IMR-90 (cell line): ENCODE data around the gene LRRC4C. TPM values are rescaled to one million over a fixed set of nuclear protein-coding genes. Genes with fewer than 3 reads are reported as not detected.

Source experiments
- ATAC-seq: fragments of 200-7000 bp; cut with Tn5 transposase; 2 replicates; pipeline ENCODE4 v1.9.1; 2020; ENCODE audit warnings: low read depth, mild to moderate bottlenecking, moderate library complexity
- BruUV-seq: library from RNA; stranded (reverse); fragments of 400-500 nt; replicated peaks from 2 replicates; lab custom pipeline; 2021; lab: Mats Ljungman, UMichigan
- CTCF ChIA-PET: fragments of 300-600 bp; formaldehyde crosslinking; extraction: SDS; loops from one replicate; lab custom pipeline; 2021; ENCODE audit warnings: antibody characterized with exemption; lab: Yijun Ruan, JAX
- POLR2A ChIA-PET: fragments of 300-600 bp; sonication (Branson Sonifier 250); formaldehyde crosslinking; loops from one replicate; lab custom pipeline; 2022; ENCODE audit warnings: antibody characterized with exemption; ENCODE audit not compliant: unreplicated experiment; lab: Charles Lee
- DNase-seq: peaks from one replicate; pipeline ENCODE4 v3.0.0; 2013
- H2AFZ ChIP-seq: replicated peaks from 2 replicates; pipeline ENCODE3; 2013; ENCODE audit warnings: low read length, mild to moderate bottlenecking; ENCODE audit not compliant: poor library complexity
- H2AK5ac ChIP-seq: 2 replicates; pipeline ENCODE4 v1.6.1; 2013; ENCODE audit warnings: low read depth, low read length, inconsistent platforms
- H2AK9ac ChIP-seq: replicated peaks from 2 replicates; pipeline ENCODE3; 2013; ENCODE audit warnings: mild to moderate bottlenecking, low read depth, low read length, moderate library complexity; ENCODE audit not compliant: poor library complexity
- H2BK120ac ChIP-seq: 2 replicates; pipeline ENCODE4 v1.6.1; 2013; ENCODE audit warnings: low read depth, low read length, inconsistent platforms
- H2BK15ac ChIP-seq: 3 replicates; pipeline ENCODE4 v1.6.1; 2013; ENCODE audit warnings: low read depth, low read length, inconsistent platforms
- H2BK20ac ChIP-seq: 2 replicates; pipeline ENCODE4 v1.6.1; 2013; ENCODE audit warnings: low read depth, mild to moderate bottlenecking, inconsistent platforms, low read length, moderate library complexity
- H2BK5ac ChIP-seq: 2 replicates; pipeline ENCODE4 v1.6.1; 2013; ENCODE audit warnings: mild to moderate bottlenecking, low read depth, low read length, inconsistent platforms; ENCODE audit not compliant: poor library complexity, severe bottlenecking
- H3K14ac ChIP-seq: replicated peaks from 2 replicates; pipeline ENCODE4 v1.6.1; 2013; ENCODE audit warnings: low read depth, low read length, inconsistent platforms
- H3K18ac ChIP-seq: 2 replicates; pipeline ENCODE4 v1.6.1; 2013; ENCODE audit warnings: low read depth, low read length, control low read depth
- H3K23ac ChIP-seq: 2 replicates; pipeline ENCODE4 v1.6.1; 2013; ENCODE audit warnings: low read depth, low read length, inconsistent platforms
- H3K27ac ChIP-seq: 2 replicates; pipeline ENCODE4 v1.5.1; 2013; ENCODE audit warnings: mild to moderate bottlenecking, control low read depth, low read length; ENCODE audit not compliant: insufficient read depth
- H3K27me3 ChIP-seq: 2 replicates; pipeline ENCODE4 v1.6.1; 2013; ENCODE audit warnings: low read length; ENCODE audit not compliant: control insufficient read depth, insufficient read depth
- H3K36me3 ChIP-seq: 2 replicates; pipeline ENCODE4 v1.6.1; 2013; ENCODE audit warnings: low read length, mixed read lengths; ENCODE audit not compliant: control insufficient read depth, insufficient read depth
- H3K4ac ChIP-seq: 2 replicates; pipeline ENCODE4 v1.6.1; 2013; ENCODE audit warnings: low read depth, low read length, inconsistent platforms
- H3K4me1 ChIP-seq: 2 replicates; pipeline ENCODE4 v1.6.1; 2013; ENCODE audit warnings: low read length, mixed read lengths; ENCODE audit not compliant: control insufficient read depth, insufficient read depth
- H3K4me2 ChIP-seq: 2 replicates; pipeline ENCODE4 v1.6.1; 2013; ENCODE audit warnings: low read depth, mild to moderate bottlenecking, control low read depth, low read length, moderate library complexity
- H3K4me3 ChIP-seq: 2 replicates; pipeline ENCODE4 v1.5.1; 2013; ENCODE audit warnings: low read depth, mild to moderate bottlenecking, control low read depth, low read length, moderate library complexity; ENCODE audit not compliant: insufficient read depth
- H3K56ac ChIP-seq: 2 replicates; pipeline ENCODE4 v1.6.1; 2013; ENCODE audit warnings: low read length, inconsistent platforms; ENCODE audit not compliant: insufficient read depth; ENCODE audit errors: extremely low read depth
- H3K79me1 ChIP-seq, 2 experiments: 2 replicates each; pipeline ENCODE4 v1.6.1; 2013; ENCODE audit warnings: low read length in 2 of 2, inconsistent platforms in 1 of 2, low read depth in 1 of 2
- H3K9ac ChIP-seq: 2 replicates; pipeline ENCODE4 v1.6.1; 2013; ENCODE audit warnings: low read depth, low read length, control low read depth
- H3K9me1 ChIP-seq: 2 replicates; pipeline ENCODE4 v1.6.1; 2013; ENCODE audit warnings: low read length, inconsistent platforms; ENCODE audit not compliant: insufficient read depth
- H3K9me3 ChIP-seq: 2 replicates; pipeline ENCODE4 v1.6.1; 2013; ENCODE audit warnings: low read length; ENCODE audit not compliant: control insufficient read depth, insufficient read depth
- H4K20me1 ChIP-seq: 2 replicates; pipeline ENCODE4 v1.6.1; 2013; ENCODE audit warnings: low read length, inconsistent platforms; ENCODE audit not compliant: insufficient read depth
- H4K5ac ChIP-seq: 2 replicates; pipeline ENCODE4 v1.6.1; 2013; ENCODE audit warnings: mild to moderate bottlenecking, low read depth, low read length, control low read depth
- H4K8ac ChIP-seq, 2 experiments: 2 replicates each; pipeline ENCODE4 v1.6.1; 2013; ENCODE audit warnings: low read depth in 2 of 2, low read length in 2 of 2, control low read depth in 1 of 2, inconsistent platforms in 1 of 2
- H4K91ac ChIP-seq: 2 replicates; pipeline ENCODE4 v1.6.1; 2013; ENCODE audit warnings: low read depth, low read length, inconsistent platforms; ENCODE audit not compliant: insufficient read depth
- CEBPB ChIP-seq: IDR thresholded peaks from 2 replicates; pipeline ENCODE4 v1.6.1; 2012; ENCODE audit warnings: low read depth, low read length, improper control_type of control experiment
- CHD1 ChIP-seq: IDR thresholded peaks from 2 replicates; pipeline ENCODE4 v1.6.1; 2012; ENCODE audit warnings: low read depth, low read length, improper control_type of control experiment
- MXI1 ChIP-seq: IDR thresholded peaks from 2 replicates; pipeline ENCODE4 v1.6.1; 2012; ENCODE audit warnings: low read depth, mild to moderate bottlenecking, low read length, moderate library complexity, borderline replicate concordance
- NFE2L2 ChIP-seq: fragments of 150-350 bp; IDR thresholded peaks from 2 replicates; pipeline ENCODE4 v1.6.1; 2016; ENCODE audit warnings: low read depth, mild to moderate bottlenecking, low read length
- POLR2A ChIP-seq: IDR thresholded peaks from 2 replicates; pipeline ENCODE4 v1.6.1; 2012; ENCODE audit warnings: mild to moderate bottlenecking, low read depth, low read length
- RAD21 ChIP-seq: IDR thresholded peaks from 2 replicates; pipeline ENCODE4 v1.6.1; 2012; ENCODE audit warnings: low read length, improper control_type of control experiment
- RCOR1 ChIP-seq: IDR thresholded peaks from 2 replicates; pipeline ENCODE4 v1.6.1; 2012; ENCODE audit warnings: mild to moderate bottlenecking, low read length, improper control_type of control experiment; ENCODE audit not compliant: insufficient replicate concordance
- SMC3 ChIP-seq: fragments of 150-350 bp; IDR thresholded peaks from 2 replicates; pipeline ENCODE4 v1.6.1; 2016; ENCODE audit warnings: low read depth, mild to moderate bottlenecking, antibody characterized with exemption, low read length, moderate library complexity
- USF2 ChIP-seq: fragments of 150-350 bp; IDR thresholded peaks from 2 replicates; pipeline ENCODE4 v1.6.1; 2017; ENCODE audit warnings: mild to moderate bottlenecking, antibody characterized with exemption, low read length, low read depth
- WGBS, 2 experiments: methylation state at CpG; one replicate each; pipeline versions ENCODE4 v1.1.5 to v1.1.7; 2013; ENCODE audit warnings: missing lambda C conversion rate in 2 of 2; ENCODE audit not compliant: insufficient read length in 1 of 2; ENCODE audit errors: extremely low coverage in 2 of 2; 5-methylcytosine and 5-hydroxymethylcytosine counted together
- dilution Hi-C: fragments of 300-500 bp; cut with HindIII; formaldehyde crosslinking; loops from one replicate; pipeline ENCODE4 v1.14.3; 2018; ENCODE audit warnings: low sequenced_read_pairs; ENCODE audit not compliant: unreplicated experiment
- in situ Hi-C: fragments of 300-500 bp; cut with MboI; formaldehyde crosslinking; loops from 3 replicates; pipeline ENCODE4 v1.14.3; 2019; ENCODE audit warnings: low sequenced_read_pairs, inconsistent platforms, mixed read lengths
- intact Hi-C: fragments of 100-400 bp; cut with micrococcal nuclease; formaldehyde crosslinking; loops from 2 replicates; pipeline ENCODE4 v1.10.0; 2022
- polyA plus RNA-seq, 3 experiments: library from polyadenylated mRNA; depleted of rRNA; stranded (reverse); fragments of >200 nt; gene quantifications; 2 replicates each; pipeline ENCODE4 v1.2.3, GENCODE V29; 2012; ENCODE audit warnings: low replicate concordance in 1 of 3
- total RNA-seq: library from RNA; depleted of rRNA; stranded (reverse); fragments of >200 nt; gene quantifications from 2 replicates; pipeline ENCODE4 v1.2.3, GENCODE V29; 2012
- TF ChIP-seq, protein P1 (sequence below): fragments of 150-350 bp; IDR thresholded peaks from 2 replicates; pipeline ENCODE4 v1.6.1; 2016; ENCODE audit warnings: low read depth, mild to moderate bottlenecking, low read length, moderate library complexity, borderline replicate concordance

The LRRC4C gene
- total and polyA plus RNA-seq, 2 of the 4 experiments (the other 2 are of a cell fraction), result under 0.01 to 0.03 TPM

DNA sequence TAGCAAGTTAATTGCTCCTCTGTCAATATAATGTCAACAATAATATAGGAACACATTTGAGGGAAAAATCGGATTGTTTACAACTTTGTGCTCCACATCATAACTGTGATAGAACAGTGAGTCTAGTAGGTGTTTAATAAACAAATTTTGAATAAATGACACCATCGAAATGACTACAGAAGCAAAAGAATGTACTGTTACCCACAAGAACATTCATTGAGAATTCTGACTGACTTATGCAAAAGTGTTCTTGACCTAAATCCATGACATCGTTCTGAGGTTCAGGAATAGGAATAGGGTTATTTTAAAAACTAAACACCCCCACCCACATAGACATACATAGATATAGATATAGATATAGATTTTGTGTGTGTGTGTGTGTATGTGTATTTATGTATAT lies 8.4 kb downstream of the LRRC4C start:
- no peak overlapping the region for H2BK20ac ChIP-seq
- no peak overlapping the region for H2BK15ac ChIP-seq
- in situ Hi-C loops, result loop anchor here (25.0 kb wide), 1 partner anchor 1836 kb away; no protein-coding TSS in a partner anchor
- no peak overlapping the region for H3K23ac ChIP-seq
- no peak overlapping the region for H3K18ac ChIP-seq
- no peak overlapping the region for H3K27ac ChIP-seq
- intact Hi-C loops, result no loop called here
- no peak overlapping the region for H4K91ac ChIP-seq
- H4K20me1 ChIP-seq, result no peaks in the 10 kb centered on the region
- H2BK5ac ChIP-seq, result no peak overlapping the region
- H3K4me2 ChIP-seq, result no peak overlapping the region
- no TSS peak for BruUV-seq
- H3K36me3 ChIP-seq, result no peaks in the 10 kb centered on the region
- H3K4me1 ChIP-seq, result no peaks in the 10 kb centered on the region
- ChIA-PET CTCF (no interaction called here), POLR2A (no interaction called here)
- no peak overlapping the region for H3K14ac ChIP-seq
- H3K9me1 ChIP-seq, result no peaks in the 10 kb centered on the region
- DNase-seq (no peak), ATAC-seq (no peak)
- no peak overlapping the region for H3K4me3 ChIP-seq
- TF ChIP-seq POLR2A, result no peak
- TF ChIP-seq SMC3, result no peak
- TF ChIP-seq, protein P1, sequence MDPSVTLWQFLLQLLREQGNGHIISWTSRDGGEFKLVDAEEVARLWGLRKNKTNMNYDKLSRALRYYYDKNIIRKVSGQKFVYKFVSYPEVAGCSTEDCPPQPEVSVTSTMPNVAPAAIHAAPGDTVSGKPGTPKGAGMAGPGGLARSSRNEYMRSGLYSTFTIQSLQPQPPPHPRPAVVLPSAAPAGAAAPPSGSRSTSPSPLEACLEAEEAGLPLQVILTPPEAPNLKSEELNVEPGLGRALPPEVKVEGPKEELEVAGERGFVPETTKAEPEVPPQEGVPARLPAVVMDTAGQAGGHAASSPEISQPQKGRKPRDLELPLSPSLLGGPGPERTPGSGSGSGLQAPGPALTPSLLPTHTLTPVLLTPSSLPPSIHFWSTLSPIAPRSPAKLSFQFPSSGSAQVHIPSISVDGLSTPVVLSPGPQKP, result no peak
- no peak for TF ChIP-seq USF2
- TF ChIP-seq RAD21, result no peak
- no peak for TF ChIP-seq CEBPB
- no peak for TF ChIP-seq MXI1
- TF ChIP-seq RCOR1, result no peak
- TF ChIP-seq NFE2L2, result no peak
- TF ChIP-seq CHD1, result no peak
- no peak overlapping the region for H2AK5ac ChIP-seq
- no peak overlapping the region for H4K5ac ChIP-seq
- no peak overlapping the region for H3K9ac ChIP-seq
- H3K9me3 ChIP-seq, result no peaks in the 10 kb centered on the region
- no peak overlapping the region for H3K56ac ChIP-seq
- H2AFZ ChIP-seq, result no peak overlapping the region
- H2BK120ac ChIP-seq, result no peak overlapping the region
- no peak overlapping the region for H4K8ac ChIP-seq
- dilution Hi-C loops, result no loop called here
- no CpG with 5 or more reads among the region's 3 CpGs for WGBS, 2 experiments
- H3K27me3 ChIP-seq, result no peaks in the 10 kb centered on the region
- no peaks in the 10 kb centered on the region for H3K79me1 ChIP-seq
- no peak overlapping the region for H2AK9ac ChIP-seq
- H3K4ac ChIP-seq, result no peak overlapping the region
